Naive B cell (primary cell): Measurements from ENCODE around the gene ELAVL3. TPM values are rescaled to one million over a fixed set of nuclear protein-coding genes. Genes with fewer than 3 reads are reported as not detected.
A peak's percentile ranks its signal among the peaks of the same experiment; 100 is the strongest.
"Not testable (repeated sequence)": the region's sequence is repeated elsewhere in the genome, so short reads cannot be mapped to it uniquely, and the experiment has no call there.

Source experiments
- ATAC-seq, 2 donors: fragments of 150-1000 bp; cut with Tn5 transposase; 2 replicates each; pipeline ENCODE4 v1.10.0; 2021; ENCODE audit warnings: low read depth in 2 of 2, mild to moderate bottlenecking in 2 of 2, moderate library complexity in 2 of 2
- DNase-seq: peaks from one replicate; pipeline ENCODE4 v3.0.0; 2022
- H3K27ac Mint-ChIP-seq, 6 donors: one replicate each; pipeline ENCODE4 v1.8.0; 2020 to 2022; ENCODE audit warnings: mild to moderate bottlenecking in 6 of 6, mixed read lengths in 6 of 6, moderate library complexity in 5 of 6, inconsistent platforms in 2 of 6
- H3K27me3 Mint-ChIP-seq, 3 donors: one replicate each; pipeline ENCODE4 v1.8.0; 2021 to 2022; ENCODE audit warnings: mixed read lengths in 3 of 3, mild to moderate bottlenecking in 1 of 3
- H3K36me3 Mint-ChIP-seq, 2 donors: one replicate each; pipeline ENCODE4 v1.8.0; 2020 to 2022; ENCODE audit warnings: mixed read lengths in 2 of 2, inconsistent platforms in 1 of 2, mild to moderate bottlenecking in 1 of 2
- H3K4me1 Mint-ChIP-seq, 3 donors: one replicate each; pipeline ENCODE4 v1.8.0; 2020 to 2022; ENCODE audit warnings: mixed read lengths in 3 of 3, inconsistent platforms in 1 of 3, mild to moderate bottlenecking in 1 of 3, moderate library complexity in 1 of 3
- H3K4me3 Mint-ChIP-seq, 8 donors: one replicate each; pipeline ENCODE4 v1.8.0; 2020 to 2022; ENCODE audit warnings: mild to moderate bottlenecking in 8 of 8, mixed read lengths in 8 of 8, moderate library complexity in 8 of 8, inconsistent platforms in 2 of 8
- H3K9me3 Mint-ChIP-seq, 7 donors: one replicate each; pipeline ENCODE4 v1.8.0; 2020 to 2022; ENCODE audit warnings: mixed read lengths in 7 of 7, mild to moderate bottlenecking in 5 of 7, inconsistent platforms in 2 of 7, moderate library complexity in 1 of 7
- polyA plus RNA-seq, 6 donors: library from polyadenylated mRNA; unstranded; fragments of 300-500 nt; fragmentation: Illumina TruSeq; gene quantifications; one replicate each; pipeline ENCODE4 v1.2.3, GENCODE V29; 2021; ENCODE audit warnings: low read depth in 6 of 6

Gene ELAVL3
- polyA plus RNA-seq, 6 donors from 2014 or later = not detected

GRCh38 chr19:11418549-11419506, 62.0 kb downstream of the ELAVL3 start, which contains the start of gene RGL3:
TSS of gene RGL3 (minus strand) at chr19:11419314. CDS start at chr19:11419278, 36 bp downstream.
- Mint-ChIP-seq H3K9me3 (peaks cover 0 to 1% (median 0%) of the 10 kb centered on the region in 7 donors), H3K27me3 (peaks cover 8 to 17% (median 16%) of the 10 kb centered on the region in 3 donors), H3K36me3 (no peaks in the 10 kb centered on the region), H3K4me3 (peak within 1 kb of the TSS; percentile 79 to 92 (median 88)), H3K27ac (peak within 1 kb of the TSS in 5 of 6 donors; percentile 21 to 94 (median 73)), H3K4me1 (peaks cover 42 to 59% (median 47%) of the 10 kb centered on the region in 3 donors)
- ATAC-seq (peak; percentile 13 to 16), DNase-seq (peak; percentile 52)

- DNase-seq (no peak), ATAC-seq (no peak)
- H3K36me3 Mint-ChIP-seq = no peaks in the 10 kb centered on the region
- peak overlapping the region in 3 of 6 donors; percentile 20 to 94 (median 73) for H3K27ac Mint-ChIP-seq
- H3K9me3 Mint-ChIP-seq = peaks cover 0 to 1% (median 0%) of the 10 kb centered on the region in 7 donors
- H3K4me1 Mint-ChIP-seq = peaks cover 35 to 52% (median 39%) of the 10 kb centered on the region in 3 donors
- peaks cover 8 to 17% (median 9%) of the 10 kb centered on the region in 3 donors for H3K27me3 Mint-ChIP-seq
- H3K4me3 Mint-ChIP-seq = peak overlapping the region; percentile 75 to 92 (median 88)
Observed at GRCh38 chr19:11418094-11418548, 62.7 kb downstream of the ELAVL3 start.

- H3K27ac Mint-ChIP-seq = peak overlapping the region in 2 of 6 donors; percentile 62 to 89
- peaks cover 8 to 17% (median 8%) of the 10 kb centered on the region in 3 donors for H3K27me3 Mint-ChIP-seq
- peaks cover 0 to 1% (median 0%) of the 10 kb centered on the region in 7 donors for H3K9me3 Mint-ChIP-seq
- H3K4me1 Mint-ChIP-seq = peaks cover 25 to 38% (median 26%) of the 10 kb centered on the region in 3 donors
- H3K4me3 Mint-ChIP-seq = peak overlapping the region in 2 of 8 donors; percentile 15 to 40
- DNase-seq (no peak), ATAC-seq (no peak)
- no peaks in the 10 kb centered on the region for H3K36me3 Mint-ChIP-seq
Observed at GRCh38 chr19:11416346-11417052, 64.3 kb downstream of the ELAVL3 start.

DNA sequence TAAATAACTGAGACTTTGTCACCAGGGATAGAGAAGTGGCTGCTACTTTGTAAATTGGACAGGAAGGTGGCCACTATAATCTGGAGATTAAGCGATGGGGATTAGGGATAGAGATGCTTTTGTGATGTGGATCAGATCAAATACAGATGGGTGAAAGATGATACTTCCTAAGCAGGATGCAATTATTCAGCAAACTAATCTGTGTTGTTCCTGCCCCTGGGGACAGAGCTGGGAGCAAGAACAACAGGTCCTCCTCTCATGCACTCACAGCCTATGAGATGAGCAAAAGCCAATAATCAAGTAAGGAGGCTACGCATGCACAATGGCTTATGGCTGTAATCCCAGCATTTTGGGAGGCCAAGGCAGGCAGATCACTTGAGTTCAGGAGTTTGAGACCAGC, 66.3 kb downstream of the ELAVL3 start:
- Mint-ChIP-seq H3K4me1 (peaks cover 13 to 23% (median 13%) of the 10 kb centered on the region in 3 donors), H3K9me3 (peaks cover 0 to 1% (median 0%) of the 10 kb centered on the region in 7 donors), H3K27ac (no peak overlapping the region), H3K4me3 (no peak overlapping the region), H3K27me3 (peaks cover 0 to 5% (median 3%) of the 10 kb centered on the region in 3 donors), H3K36me3 (no peaks in the 10 kb centered on the region)
- ATAC-seq (no peak), DNase-seq (no peak)

DNA sequence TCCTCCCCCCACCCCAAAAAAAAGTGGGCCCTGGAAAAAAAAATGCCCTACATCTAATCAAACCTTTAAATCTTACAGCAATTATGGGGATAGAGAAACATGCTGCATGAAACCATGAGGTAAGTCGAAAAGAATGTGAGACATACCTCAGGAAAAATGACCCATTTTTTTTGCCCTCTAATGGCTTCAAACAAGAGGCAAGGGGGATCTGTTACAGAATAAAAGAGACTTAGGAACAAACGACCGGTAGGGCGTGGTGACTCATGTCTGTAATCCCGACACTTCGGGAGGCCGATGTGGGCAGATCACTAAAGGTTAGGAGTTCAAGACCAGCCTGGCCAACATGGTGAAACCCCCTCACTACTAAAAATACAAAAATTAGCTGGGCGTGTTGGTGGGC, 70.2 kb downstream of the ELAVL3 start:
- Mint-ChIP-seq H3K27me3 (peaks cover 0 to 8% (median 4%) of the 10 kb centered on the region in 3 donors), H3K36me3 (no peaks in the 10 kb centered on the region), H3K4me1 (peaks cover 0 to 4% (median 0%) of the 10 kb centered on the region in 3 donors), H3K27ac (no peak overlapping the region), H3K9me3 (no peaks in the 10 kb centered on the region), H3K4me3 (no peak overlapping the region)
- DNase-seq (no peak), ATAC-seq (no peak)

- peaks cover 0 to 9% (median 8%) of the 10 kb centered on the region in 3 donors for H3K27me3 Mint-ChIP-seq
- peaks cover 0 to 1% (median 0%) of the 10 kb centered on the region in 7 donors for H3K9me3 Mint-ChIP-seq
- ATAC-seq = no peak
- H3K36me3 Mint-ChIP-seq = no peaks in the 10 kb centered on the region
- H3K4me1 Mint-ChIP-seq = peaks cover 0 to 4% (median 0%) of the 10 kb centered on the region in 3 donors
- no peak for DNase-seq
- no peak overlapping the region for H3K27ac Mint-ChIP-seq
- H3K4me3 Mint-ChIP-seq = peak overlapping the region in 1 of 8 donors; percentile 69
Observed at GRCh38 chr19:11408591-11408990, 72.3 kb downstream of the ELAVL3 start.

DNA sequence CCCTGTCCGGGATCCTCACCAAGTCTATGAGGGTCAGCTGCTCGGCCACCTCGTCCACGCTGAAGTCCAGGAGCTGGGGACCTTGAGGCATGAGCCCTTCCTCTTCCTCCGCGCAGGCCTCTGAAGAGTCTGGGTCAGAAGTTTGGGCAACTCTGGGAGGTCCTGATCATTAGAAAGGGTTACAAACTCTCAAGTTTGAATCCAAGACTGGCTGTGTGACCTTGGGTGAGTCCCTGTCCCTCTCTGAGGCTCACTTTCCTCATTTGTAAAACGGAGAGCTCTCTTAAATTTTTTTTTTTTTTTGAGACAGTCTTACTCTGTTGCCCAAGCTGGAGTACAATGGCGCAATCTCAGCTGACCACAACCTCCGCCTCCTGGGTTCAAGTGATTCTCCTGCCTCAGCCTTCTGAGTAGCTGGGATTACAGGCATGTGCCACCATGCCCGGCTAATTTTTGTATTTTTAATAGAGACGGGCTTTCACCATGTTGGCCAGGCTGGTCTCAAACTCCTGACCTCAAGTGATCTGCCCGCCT, 74.1 kb downstream of the ELAVL3 start:
- DNase-seq, ATAC-seq, H3K9me3 Mint-ChIP-seq, H3K36me3 Mint-ChIP-seq, H3K27me3 Mint-ChIP-seq, H3K4me1 Mint-ChIP-seq, H3K27ac Mint-ChIP-seq, H3K4me3 Mint-ChIP-seq: not testable (repeated sequence)

DNA sequence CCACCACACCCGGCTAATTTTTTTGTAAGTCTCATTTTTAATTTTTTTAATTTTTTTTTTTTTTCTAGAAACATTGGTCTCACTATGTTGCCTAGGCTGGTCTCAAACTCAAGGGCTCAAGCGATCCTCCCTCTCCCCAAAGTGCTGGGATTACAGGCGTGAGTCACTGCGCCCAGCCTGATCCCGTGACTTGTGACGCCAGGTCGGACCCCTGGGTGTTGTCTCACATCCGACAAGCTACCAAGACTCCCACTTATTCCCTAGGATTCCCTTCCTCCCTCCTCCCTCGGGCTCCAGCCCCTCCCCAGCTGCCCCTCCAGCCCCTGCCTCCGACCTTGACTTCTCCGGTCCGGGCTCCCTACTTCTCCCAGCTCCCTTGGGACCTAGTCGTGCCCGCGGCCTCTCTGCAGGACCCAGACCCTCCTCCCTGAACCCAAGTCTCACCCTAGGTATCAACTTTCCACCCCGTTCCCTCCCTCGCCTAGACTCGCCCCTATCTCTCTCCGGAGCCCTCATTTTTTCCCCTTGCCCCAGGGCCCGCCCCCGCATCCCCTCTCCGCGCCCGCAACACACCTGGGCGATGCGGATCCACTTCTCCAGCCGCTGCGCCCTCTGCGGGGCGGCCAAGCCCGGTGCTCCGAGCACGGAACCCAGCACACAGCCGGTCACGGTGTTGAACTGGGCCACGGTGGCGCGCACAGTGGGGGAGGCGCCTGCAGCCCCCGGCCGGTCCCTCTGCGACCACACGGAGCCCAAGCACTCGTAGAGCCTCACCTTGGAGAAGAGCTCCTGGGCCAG, 74.8 kb downstream of the ELAVL3 start:
- no peak overlapping the region for H3K4me3 Mint-ChIP-seq
- peaks cover 2 to 9% (median 9%) of the 10 kb centered on the region in 3 donors for H3K27me3 Mint-ChIP-seq
- no peak overlapping the region for H3K27ac Mint-ChIP-seq
- H3K4me1 Mint-ChIP-seq = peaks cover 0 to 4% (median under 1%) of the 10 kb centered on the region in 3 donors
- ATAC-seq (peak; percentile 90 to 95), DNase-seq (no peak)
- H3K36me3 Mint-ChIP-seq = peaks cover 0 to 2% of the 10 kb centered on the region in 2 donors
- H3K9me3 Mint-ChIP-seq = peaks cover 0 to 1% (median 0%) of the 10 kb centered on the region in 7 donors

GRCh38 chr19:11404588-11405222, 76.1 kb downstream of the ELAVL3 start:
- no peak for DNase-seq
- Mint-ChIP-seq H3K27me3 (peaks cover 9 to 22% (median 13%) of the 10 kb centered on the region in 3 donors), H3K27ac (peak overlapping the region in 1 of 6 donors; percentile 85), H3K9me3 (peaks cover 0 to 1% (median 0%) of the 10 kb centered on the region in 7 donors), H3K4me3 (peak overlapping the region in 1 of 8 donors; percentile 73), H3K36me3 (peaks cover 0 to 7% of the 10 kb centered on the region in 2 donors), H3K4me1 (peaks cover 0 to 4% (median 4%) of the 10 kb centered on the region in 3 donors)
- no peak for ATAC-seq

GRCh38 chr19:11401808-11402543, 78.9 kb downstream of the ELAVL3 start:
- Mint-ChIP-seq H3K9me3 (peaks cover 0 to 1% (median 0%) of the 10 kb centered on the region in 7 donors), H3K27ac (peak overlapping the region in 2 of 6 donors; percentile 11 to 16), H3K4me1 (peaks cover 0 to 4% (median 4%) of the 10 kb centered on the region in 3 donors), H3K36me3 (peaks cover 0 to 7% of the 10 kb centered on the region in 2 donors), H3K27me3 (peaks cover 4 to 25% (median 13%) of the 10 kb centered on the region in 3 donors), H3K4me3 (no peak overlapping the region)
- DNase-seq = no peak
- ATAC-seq = no peak
